Stimulated activated naive CD8-positive, alpha-beta T cell treated with anti-CD3 and anti-CD28 coated beads, Interleukin-15, Interleukin-2, amounts not matched to agents 100 ng/mL and 50 ng/mL, for 24 hours (primary cell): ENCODE measurements around the gene USHBP1.

Experiments
- H3K27ac Mint-ChIP-seq: one replicate; pipeline ENCODE4 v1.8.0; 2021; ENCODE audit warnings: mild to moderate bottlenecking, mixed read lengths
- H3K27me3 Mint-ChIP-seq: one replicate; pipeline ENCODE4 v1.8.0; 2021; ENCODE audit warnings: mixed read lengths
- H3K36me3 Mint-ChIP-seq: one replicate; pipeline ENCODE4 v1.8.0; 2021; ENCODE audit warnings: low read depth, mixed read lengths
- H3K4me1 Mint-ChIP-seq: one replicate; pipeline ENCODE4 v1.8.0; 2021; ENCODE audit warnings: low read depth, mixed read lengths
- H3K4me3 Mint-ChIP-seq: one replicate; pipeline ENCODE4 v1.8.0; 2021; ENCODE audit warnings: mild to moderate bottlenecking, mixed read lengths
- H3K9me3 Mint-ChIP-seq: one replicate; pipeline ENCODE4 v1.8.0; 2021; ENCODE audit warnings: mixed read lengths

The USHBP1 gene

GRCh38 chr19:17202713-17203112 is 61.8 kb downstream of the USHBP1 start:
- Mint-ChIP-seq H3K9me3 (no peaks in the 10 kb centered on the region), H3K4me3 (no peak overlapping the region), H3K4me1 (no peaks in the 10 kb centered on the region), H3K27me3 (no peaks in the 10 kb centered on the region), H3K27ac (no peak overlapping the region), H3K36me3 (peaks cover 44% of the 10 kb centered on the region)

- no peak overlapping the region for H3K4me3 Mint-ChIP-seq
- peaks cover 47% of the 10 kb centered on the region for H3K36me3 Mint-ChIP-seq
- H3K27ac Mint-ChIP-seq, result no peak overlapping the region
- H3K9me3 Mint-ChIP-seq, result no peaks in the 10 kb centered on the region
- no peaks in the 10 kb centered on the region for H3K4me1 Mint-ChIP-seq
- no peaks in the 10 kb centered on the region for H3K27me3 Mint-ChIP-seq
Measured at GRCh38 chr19:17202249-17202648, 62.3 kb downstream of the USHBP1 start.

GRCh38 chr19:17200408-17201079 is 64.0 kb downstream of the USHBP1 start:
- no peaks in the 10 kb centered on the region for H3K4me1 Mint-ChIP-seq
- H3K4me3 Mint-ChIP-seq, result no peak overlapping the region
- no peaks in the 10 kb centered on the region for H3K27me3 Mint-ChIP-seq
- peaks cover 56% of the 10 kb centered on the region for H3K36me3 Mint-ChIP-seq
- H3K9me3 Mint-ChIP-seq, result no peaks in the 10 kb centered on the region
- no peak overlapping the region for H3K27ac Mint-ChIP-seq
